HG03432 (cell line): ENCODE data around the gene LIPF.
"Not testable (repeated sequence)": the region's sequence is repeated elsewhere in the genome, so short reads cannot be mapped to it uniquely, and the experiment has no call there.

Experiments used
- ATAC-seq: cut with Tn5 transposase; IDR thresholded peaks from one replicate; pipeline ENCODE4 v1.9.1; 2021; ENCODE audit warnings: mild to moderate bottlenecking, moderate library complexity; ENCODE audit not compliant: unreplicated experiment

LIPF gene, protein sequence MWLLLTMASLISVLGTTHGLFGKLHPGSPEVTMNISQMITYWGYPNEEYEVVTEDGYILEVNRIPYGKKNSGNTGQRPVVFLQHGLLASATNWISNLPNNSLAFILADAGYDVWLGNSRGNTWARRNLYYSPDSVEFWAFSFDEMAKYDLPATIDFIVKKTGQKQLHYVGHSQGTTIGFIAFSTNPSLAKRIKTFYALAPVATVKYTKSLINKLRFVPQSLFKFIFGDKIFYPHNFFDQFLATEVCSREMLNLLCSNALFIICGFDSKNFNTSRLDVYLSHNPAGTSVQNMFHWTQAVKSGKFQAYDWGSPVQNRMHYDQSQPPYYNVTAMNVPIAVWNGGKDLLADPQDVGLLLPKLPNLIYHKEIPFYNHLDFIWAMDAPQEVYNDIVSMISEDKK

DNA sequence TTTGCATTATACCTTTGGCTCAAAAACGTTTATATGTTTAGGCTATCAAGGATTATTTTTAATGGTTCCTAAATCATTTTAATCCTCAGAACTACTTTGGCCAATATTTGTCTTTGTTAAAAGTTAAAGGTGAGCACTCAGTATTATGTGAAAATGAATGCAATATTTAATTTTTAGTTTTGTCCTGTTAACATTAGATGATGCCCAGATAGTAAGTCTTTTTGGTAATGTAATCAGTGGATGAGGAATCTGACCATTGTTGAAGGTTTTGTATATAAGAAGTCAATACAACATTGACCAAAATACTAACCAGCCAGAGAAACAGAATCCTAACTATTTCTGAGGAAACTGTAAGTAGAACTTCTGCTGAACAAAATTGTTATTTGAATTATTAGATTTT lies at the start of gene LIPF:
TSS of gene LIPF (plus strand) at position 301 of the 400 bp plus-strand sequence. CDS start 2,856 bp downstream, outside the sequence.
- ATAC-seq = no peak

GRCh38 chr10:88616250-88616977 lies 47.8 kb upstream of the LIPF start:
- ATAC-seq = no peak

- ATAC-seq = no peak
Observed at GRCh38 chr10:88617772-88618300, 46.4 kb upstream of the LIPF start.

DNA sequence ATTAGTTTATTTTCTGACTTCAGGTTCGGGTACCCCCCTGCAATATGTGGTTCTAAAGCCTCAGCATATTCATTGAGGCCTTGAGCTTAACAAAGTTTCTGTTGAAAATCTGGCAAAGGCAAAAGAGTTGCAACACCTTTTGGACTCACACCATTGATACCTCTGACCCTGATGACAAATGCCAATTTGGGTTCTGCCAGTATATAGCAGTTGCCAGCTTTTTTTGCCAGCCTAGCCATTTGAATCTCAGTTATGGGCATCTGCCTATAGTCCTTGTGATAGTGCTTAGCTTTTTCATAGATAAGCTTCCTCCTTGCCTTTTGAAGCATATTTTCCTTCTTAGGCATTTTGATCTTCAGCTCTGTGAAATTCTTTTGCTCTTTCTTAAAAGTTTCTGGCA lies 45.7 kb upstream of the LIPF start:
- no peak for ATAC-seq

GRCh38 chr10:88620441-88620840 lies 43.8 kb upstream of the LIPF start:
- ATAC-seq = no peak

GRCh38 chr10:88623835-88624234 lies 40.4 kb upstream of the LIPF start:
- ATAC-seq = no peak

- ATAC-seq = no peak
Observed at GRCh38 chr10:88624840-88625239, 39.4 kb upstream of the LIPF start.

- ATAC-seq = no peak
Observed at GRCh38 chr10:88640186-88640585, 24.1 kb upstream of the LIPF start.

- ATAC-seq = no peak
Observed at GRCh38 chr10:88642209-88642608, 22.0 kb upstream of the LIPF start.

DNA sequence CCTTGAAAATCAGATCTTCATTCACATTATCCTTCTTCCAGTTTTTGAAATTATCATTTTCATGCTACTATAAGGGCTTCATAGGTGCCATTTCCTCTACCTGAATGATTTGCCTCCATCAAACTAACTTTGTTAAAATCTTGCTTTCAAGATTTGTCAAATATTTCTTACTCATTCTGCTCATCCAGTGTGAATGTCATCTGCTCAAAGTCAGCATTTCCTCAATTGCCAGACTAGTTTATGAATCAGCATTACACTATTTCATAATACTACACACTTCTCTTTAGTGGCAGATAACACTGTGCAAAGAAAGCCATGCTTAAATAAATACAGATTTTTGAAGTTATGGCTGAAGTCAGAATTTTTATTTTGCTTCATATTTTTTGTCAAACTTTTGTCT lies 21.3 kb upstream of the LIPF start:
- ATAC-seq = no peak

DNA sequence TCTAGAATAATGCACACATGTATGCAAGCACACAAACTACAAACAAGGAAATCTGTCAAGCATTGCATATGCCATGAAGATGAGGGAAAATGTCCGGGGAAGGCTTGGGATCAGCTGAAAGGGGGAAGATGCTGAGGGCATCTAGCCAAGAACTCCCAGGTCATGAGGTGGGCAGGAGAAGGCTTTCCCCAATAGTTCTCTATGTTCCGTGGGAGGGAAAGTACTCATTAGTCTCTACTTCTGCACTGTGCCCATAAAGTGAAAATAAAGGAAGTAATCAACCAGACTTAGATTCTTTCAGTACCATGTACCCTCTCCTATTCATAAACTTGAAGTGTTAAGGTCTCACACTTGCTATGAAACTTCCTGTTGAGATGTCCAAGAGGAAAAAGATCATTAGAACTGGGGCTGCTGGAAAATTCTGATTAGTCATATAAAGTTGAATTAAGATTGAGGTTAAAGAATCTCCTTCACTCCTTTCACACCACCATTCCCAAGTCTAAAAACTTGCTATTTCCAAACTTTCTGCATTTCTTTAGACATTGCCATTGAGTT lies 17.1 kb upstream of the LIPF start:
- ATAC-seq = no peak

GRCh38 chr10:88651101-88651551 lies 13.1 kb upstream of the LIPF start:
- ATAC-seq = no peak

- no peak for ATAC-seq
Observed at GRCh38 chr10:88652616-88653015, 11.6 kb upstream of the LIPF start.

DNA sequence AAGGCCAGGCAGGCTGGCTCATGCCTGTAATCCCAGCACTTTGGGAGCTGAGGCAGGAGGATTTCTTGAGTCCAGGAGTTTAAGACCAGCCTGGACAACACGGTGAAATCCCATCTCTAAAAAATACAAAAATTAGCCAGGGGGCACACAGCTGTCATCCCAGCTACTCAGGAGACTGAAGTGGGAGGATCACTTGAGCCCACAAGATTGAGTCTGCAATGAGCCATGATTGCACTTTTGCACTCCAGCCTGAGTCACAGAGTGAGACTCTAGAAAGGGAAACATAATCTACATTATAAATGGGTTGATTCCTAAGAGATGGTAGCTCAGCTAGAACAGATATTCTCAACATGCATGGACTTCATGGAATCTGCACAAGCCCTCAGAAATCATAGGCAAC lies 6.3 kb upstream of the LIPF start:
- ATAC-seq = no peak

DNA sequence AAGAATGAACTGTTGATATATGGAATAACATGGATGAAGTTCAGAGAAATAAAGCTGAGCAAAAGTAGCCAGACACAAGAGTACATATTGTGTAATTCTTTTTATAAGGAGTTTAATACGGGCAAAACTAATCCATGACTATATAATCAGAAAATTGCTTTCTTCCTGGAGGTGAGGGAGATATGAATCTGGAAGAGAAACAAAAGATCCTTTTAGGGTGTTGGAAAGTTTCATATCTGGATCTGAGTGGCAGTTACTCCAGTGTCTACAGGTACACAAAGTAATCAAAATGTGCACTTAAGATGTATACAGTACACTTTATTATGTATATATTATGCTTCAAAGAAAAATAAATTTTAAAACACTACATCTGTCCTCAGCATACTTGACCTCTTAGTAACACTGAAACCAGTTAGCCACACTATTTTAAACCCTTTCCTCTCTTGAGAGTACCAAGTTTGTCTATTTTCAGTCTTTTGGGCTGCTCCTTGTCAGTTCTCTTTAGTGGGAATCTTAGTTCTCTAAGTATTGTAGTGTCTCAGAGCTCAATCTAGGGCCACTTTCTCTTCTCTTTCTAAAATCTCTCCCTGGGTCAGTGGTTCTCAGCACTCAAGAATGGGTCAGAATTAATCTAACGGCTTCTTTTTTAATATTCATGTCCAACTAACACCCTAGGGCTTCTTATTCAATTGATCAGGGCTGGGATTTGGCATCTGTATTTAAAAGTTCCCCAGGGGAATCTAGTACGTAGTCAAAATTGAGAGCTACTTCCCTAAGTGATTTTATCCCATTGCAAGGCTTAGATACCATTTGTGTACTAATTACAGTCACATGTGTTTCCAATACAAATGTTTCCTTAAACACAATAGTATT lies 4.3 kb upstream of the LIPF start:
- no peak for ATAC-seq

GRCh38 chr10:88660598-88660884 lies 3.7 kb upstream of the LIPF start:
- no peak for ATAC-seq

DNA sequence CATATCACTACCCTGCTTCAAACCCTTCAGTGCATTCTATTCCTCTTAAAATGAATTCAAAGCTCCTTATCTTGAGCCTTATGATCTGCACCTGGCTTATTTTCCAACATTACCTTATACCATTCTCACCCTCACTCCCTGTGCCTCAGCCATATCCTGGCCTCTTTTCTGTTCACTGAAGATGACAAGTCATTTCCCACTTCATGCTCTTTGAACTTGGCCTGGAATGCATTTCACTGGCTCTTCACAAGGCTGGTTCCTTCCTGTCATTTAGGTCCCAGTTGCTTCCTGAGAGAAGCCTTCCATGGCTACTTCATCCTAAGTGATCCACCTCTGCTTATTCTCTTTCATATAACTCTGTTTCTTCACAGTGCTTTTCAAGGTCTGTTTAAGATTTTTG lies 3.2 kb upstream of the LIPF start:
- no peak for ATAC-seq

GRCh38 chr10:88661577-88661976 lies 2.7 kb upstream of the LIPF start:
- ATAC-seq = no peak

GRCh38 chr10:88663153-88663552 lies 1.1 kb upstream of the LIPF start:
- ATAC-seq = not testable (repeated sequence)

- ATAC-seq = no peak
Observed at GRCh38 chr10:88668465-88668864, 4.2 kb downstream of the LIPF start.

- ATAC-seq = peak; percentile 68
Observed at GRCh38 chr10:88670497-88670896, 6.3 kb downstream of the LIPF start.
